SW480 (cell line): Measurements from ENCODE around the gene SEPTIN5.
"Not testable (repeated sequence)": the region's sequence is repeated elsewhere in the genome, so short reads cannot be mapped to it uniquely, and the experiment has no call there.

Experiments used
- DNase-seq: peaks from one replicate; pipeline ENCODE4 v3.0.0-alpha.2; 2016; ENCODE audit warnings: low spot score

SEPTIN5 gene

DNA sequence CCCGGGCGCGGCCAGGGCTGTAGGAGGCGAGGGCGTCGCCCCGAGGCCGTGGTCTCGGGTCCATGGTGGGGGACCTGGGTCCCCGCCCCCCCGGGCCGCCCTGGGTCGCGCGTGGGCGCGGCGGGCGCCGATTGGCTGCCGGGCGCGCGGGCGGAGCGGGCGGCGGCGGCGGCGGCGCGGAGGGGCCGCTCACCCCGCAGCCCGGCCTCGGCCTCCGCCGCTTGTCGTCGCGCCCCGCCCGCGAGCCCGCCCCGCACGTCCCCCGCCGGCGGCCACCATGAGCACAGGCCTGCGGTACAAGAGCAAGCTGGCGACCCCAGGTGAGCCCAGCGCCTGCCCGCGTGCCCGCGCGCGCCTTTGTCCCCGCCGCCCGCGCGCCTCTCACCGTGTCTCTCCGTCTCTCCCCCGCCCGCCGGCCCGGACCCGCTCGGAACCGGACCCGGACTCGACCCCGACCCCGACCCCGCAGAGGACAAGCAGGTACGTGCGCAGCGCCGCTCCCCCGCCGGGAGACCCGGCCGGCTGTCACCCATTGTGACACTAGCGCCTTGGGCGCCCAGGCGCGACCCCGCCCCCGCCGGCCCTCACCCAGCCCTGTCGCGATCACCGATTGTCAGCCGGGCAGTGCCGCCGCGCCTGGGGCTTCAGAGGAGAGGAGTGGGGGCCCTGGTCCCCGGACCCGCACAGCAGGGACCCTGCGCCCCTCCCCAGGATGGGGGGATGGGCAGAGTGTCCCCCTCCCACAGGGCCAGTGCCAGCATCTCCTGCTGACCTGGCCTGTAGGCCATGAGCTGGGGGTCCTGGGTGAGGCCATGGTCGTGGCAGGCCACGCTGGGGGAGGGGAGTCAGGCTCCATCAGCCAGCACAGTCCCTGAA, at the start of gene SEPTIN5:
Gene SEPTIN5 (plus strand): TSS at position 192 of the 876 bp plus-strand sequence. CDS start 86 bp downstream, at position 278.
- DNase-seq = no peak

- DNase-seq = no peak
Observed at GRCh38 chr22:19664951-19665783, 49.1 kb upstream of the SEPTIN5 start.

GRCh38 chr22:19665784-19666672, 48.3 kb upstream of the SEPTIN5 start:
- no peak for DNase-seq

DNA sequence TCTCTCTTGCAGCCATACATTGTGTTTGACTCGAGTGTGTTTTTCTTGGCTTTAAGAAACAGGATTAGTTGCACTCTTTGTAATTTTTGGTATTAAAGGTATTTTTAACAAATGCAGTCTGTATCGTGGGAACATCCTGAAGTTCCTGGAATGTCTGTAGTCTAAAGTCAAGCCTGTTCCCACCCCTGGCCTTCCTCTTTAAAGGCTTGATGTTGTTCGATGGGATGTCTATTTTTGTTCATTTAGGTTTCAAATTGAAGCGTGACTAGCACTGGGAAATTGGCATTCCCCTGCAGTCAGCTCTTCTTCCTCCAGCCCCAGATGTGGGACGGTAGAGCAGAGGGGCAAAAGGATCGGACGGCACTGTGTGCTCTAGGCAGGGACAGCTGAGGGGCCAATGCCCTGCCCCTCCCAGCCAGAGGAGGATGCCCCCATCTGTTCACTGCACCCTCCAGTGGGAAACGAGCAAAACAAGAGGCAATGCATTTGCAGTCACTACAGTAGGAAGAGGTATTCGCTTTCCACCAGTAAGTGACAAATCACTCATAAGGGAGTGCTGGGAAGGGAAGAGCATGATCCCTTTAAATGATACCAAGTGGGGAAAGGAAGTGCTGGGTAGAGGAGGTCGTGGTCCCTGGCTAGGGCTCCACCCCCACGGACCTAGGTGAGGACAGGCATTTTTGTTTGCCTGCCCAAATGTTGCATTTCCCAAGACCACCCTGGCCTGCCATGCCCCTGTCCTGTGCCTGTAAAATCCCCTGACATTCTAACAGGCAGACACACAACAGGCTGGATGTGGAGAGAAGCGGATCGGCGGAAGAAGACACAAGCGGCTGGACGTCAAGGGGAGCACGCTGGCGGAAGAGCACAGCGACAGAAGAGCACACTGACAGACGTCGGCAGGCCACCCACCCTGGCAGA, 47.4 kb upstream of the SEPTIN5 start:
- no peak for DNase-seq

DNA sequence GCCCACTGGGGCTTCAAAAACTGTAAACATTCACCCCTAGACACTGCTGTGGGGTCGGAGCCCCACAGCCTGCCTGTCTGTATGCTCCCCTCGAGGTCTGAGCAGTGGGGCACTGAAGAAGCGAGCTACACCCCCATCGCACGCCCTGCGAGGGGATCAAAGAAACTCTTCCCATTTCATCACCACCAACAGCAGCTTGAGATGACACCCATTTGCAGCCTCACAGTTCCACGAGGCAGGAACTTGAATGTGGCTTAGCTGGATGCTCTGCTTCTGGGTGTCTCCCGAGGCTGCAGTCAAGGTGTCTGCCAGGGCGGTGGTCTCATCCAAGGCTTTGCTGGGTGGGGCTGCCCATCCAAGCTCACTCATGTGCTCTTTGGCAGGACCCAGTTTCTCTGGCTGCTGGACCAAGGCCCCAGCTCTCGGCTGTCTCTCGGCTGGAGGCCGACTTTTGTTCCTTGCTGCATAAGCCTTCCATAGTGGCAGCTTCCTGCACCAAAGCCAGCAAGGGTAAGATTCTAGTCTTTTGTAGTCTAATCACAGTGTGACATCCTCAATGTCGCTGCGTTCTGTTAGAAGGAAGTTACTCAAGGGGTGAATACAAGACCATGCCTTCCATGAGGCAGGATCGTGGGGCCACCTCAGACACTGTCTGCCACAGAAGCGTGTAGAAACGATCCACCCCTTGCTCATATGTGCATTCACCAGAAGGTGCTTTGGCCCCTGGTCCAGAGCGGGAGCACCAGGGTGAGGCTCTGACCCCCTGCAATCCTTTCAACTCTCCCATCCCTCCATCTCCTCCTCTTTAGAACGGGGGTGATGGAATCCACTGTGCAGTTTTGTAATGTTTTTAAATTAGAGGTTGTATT, 46.2 kb upstream of the SEPTIN5 start:
- DNase-seq = no peak

GRCh38 chr22:19668748-19669147, 45.6 kb upstream of the SEPTIN5 start:
- no peak for DNase-seq

DNA sequence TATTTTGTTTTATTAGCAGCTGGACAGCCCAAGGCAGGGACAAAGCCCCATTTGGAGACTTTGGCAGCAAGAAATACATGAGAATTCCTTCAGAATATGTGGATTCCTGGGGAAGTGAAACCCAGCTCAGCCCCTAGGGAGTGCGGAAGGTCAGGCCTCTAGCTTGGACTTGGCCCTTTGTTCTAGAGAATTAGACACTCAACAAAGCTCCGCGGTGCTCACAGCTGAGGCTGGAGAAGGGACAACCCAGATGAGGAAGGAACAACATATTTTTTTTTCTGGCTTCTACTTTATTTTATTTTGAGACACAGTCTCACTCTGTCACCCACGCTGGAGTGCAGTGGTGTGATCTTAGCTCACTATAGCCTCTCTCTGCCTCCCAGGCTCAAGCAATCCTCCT, 44.7 kb upstream of the SEPTIN5 start:
- DNase-seq = no peak

GRCh38 chr22:19671316-19671715, 43.0 kb upstream of the SEPTIN5 start:
- no peak for DNase-seq

DNA sequence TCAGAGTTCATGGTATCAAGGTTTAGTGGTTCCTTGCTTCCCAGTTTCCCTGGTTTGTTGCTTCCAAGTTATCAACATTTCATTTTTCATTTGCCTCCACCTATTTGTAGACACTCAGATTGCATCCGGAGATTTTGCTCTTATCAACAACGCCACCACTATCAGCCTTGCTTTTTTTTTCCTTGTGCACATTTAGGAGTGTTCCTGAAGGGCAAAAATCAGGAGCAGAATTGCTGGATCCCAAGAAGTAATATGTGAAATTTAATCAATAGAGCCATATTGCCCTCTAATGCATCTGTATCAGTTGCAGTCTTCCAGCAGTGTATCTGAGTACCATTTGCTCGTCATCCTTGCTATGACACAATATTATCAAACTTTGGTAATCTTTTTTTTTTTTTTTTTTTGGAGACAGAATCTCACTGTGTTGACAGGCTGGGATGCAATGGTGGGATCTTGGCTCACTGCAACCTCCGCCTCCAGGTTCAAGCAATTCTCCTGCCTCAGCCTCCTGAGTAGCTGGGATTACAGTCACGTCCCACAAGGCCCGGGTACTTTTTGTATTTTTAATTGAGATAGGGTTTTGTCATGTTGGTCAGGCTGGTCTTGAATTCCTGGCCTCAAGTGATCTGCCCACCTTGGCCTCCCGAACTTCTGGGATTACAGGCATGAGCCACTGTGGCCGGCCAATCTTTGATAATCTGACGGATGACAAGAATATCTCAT, 42.1 kb upstream of the SEPTIN5 start:
- no peak for DNase-seq

- no peak for DNase-seq
Observed at GRCh38 chr22:19673660-19674059, 40.6 kb upstream of the SEPTIN5 start.

DNA sequence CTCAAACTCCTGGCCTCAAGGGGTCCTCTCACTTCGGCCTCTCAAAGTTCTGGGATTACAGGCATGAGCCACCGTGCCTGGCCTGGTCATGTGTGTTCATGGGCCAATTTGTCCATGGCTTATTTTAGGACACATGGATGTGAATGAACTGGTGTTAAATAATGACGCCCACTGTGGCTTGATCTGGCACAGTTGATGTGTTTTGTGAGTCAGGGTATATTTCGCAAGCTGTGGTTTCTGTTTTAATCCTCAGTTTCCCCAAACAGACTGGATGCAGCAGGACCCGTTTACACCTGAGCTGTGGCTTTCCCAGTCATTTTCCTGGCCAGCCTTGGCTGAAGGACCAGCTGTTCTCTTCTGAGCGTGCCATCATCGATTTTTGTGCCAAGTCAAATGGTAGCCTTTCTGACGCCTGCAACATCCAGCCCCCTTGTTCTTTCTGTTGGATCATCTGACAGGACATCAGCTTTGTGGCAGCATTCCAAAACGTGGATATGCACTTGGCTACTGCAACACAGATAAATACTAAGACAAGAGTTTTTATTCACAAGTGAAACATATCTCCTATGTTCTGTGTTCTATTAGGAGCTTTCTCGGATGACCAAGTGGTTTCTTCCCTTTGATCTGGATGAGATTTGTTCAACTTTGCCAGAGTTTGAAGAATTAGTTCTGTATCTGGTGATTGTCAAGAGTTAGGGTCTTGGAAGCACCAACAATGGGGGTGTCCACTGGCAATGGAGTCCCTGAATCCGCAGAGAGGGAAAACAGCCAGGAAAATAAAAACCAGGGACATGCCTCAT, 40.0 kb upstream of the SEPTIN5 start:
- no peak for DNase-seq

DNA sequence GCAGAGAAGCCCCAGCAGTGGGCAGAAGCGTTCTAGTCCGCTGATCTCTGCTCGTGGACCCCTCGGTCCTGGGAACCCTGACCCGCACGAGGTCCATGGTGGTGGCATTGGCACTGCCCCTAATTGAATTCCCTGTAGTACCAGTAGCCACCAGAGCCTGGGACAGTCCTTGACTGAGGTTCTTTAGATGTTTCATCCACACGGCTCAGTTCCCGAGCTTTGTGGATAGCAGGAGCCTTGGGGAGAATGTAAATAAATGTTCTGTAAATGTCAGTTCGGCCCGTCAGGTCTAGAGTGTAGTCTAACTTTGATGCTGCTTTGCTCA, 39.4 kb upstream of the SEPTIN5 start:
- DNase-seq = no peak

- no peak for DNase-seq
Observed at GRCh38 chr22:19675428-19675827, 38.9 kb upstream of the SEPTIN5 start.

DNA sequence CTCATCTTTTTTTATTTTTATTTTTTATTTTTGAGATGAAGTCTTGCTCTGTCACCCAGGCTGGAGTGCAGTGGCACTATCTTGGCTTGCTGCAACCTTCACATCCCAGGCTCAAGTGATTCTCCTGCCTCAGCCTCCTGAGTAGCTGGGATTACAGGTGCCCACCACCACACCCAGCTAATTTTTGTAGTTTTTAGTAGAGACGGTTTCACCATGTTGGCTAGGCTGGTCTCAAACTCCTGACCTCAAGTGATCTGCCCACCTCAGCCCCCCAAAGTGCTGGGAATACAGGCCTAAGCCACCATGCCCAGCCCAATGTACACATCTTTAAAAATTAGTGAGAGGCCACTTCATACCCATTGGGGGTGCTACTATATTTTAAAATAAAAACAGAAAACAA, 37.9 kb upstream of the SEPTIN5 start:
- not testable (repeated sequence) for DNase-seq

GRCh38 chr22:19678949-19679521, 35.3 kb upstream of the SEPTIN5 start:
- no peak for DNase-seq

- DNase-seq = no peak
Observed at GRCh38 chr22:19679522-19680101, 34.7 kb upstream of the SEPTIN5 start.

DNA sequence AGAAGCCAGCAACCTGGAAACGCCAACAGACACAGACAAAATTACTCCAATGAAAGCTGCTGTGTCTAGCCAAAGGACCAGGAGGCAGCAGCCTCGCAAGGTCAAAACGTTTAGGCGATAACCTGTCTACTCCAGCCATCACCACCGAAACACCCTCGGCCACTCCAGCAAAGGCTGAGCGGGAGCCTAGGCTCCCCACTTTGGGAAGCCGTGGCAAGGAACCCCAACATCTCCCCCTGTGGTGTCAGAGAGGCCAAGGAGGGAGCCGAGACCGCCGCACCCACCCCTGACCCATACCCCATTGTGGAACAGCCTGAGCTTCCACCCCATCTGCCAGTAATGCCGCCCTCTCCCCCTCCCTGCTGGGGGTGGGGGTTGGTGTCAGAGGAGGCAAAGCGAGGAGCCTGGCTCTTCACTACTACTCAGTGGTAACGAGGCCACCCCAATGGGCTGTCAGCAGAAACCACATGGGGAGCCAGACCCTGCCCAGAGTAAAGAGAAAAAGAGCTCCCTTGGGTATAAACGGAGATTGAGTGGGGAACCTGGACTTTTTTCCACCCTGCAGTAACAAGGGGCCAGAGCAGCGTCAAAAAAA, 33.9 kb upstream of the SEPTIN5 start:
- no peak for DNase-seq
